Thyroid gland (tissue), 4 donors: ENCODE measurements around the gene IFRD1. TPM values are rescaled to one million over a fixed set of nuclear protein-coding genes. Genes with fewer than 3 reads are reported as not detected.

Experiments used
- DNase-seq, 2 donors: peaks; one replicate each; pipeline ENCODE4 v3.0.0-alpha.2; 2019
- H3K27ac ChIP-seq, 3 donors: fragments of 200-600 bp; sonication (generic); 1 replicate in 2 of 3; 2 replicates in 1 of 3; pipeline ENCODE4 v1.5.1; 2016 to 2019; ENCODE audit warnings: mild to moderate bottlenecking in 1 of 3, moderate library complexity in 1 of 3
- H3K27me3 ChIP-seq: fragments of 200-600 bp; sonication (generic); one replicate; pipeline ENCODE4 v1.5.1; 2019
- H3K36me3 ChIP-seq, 2 donors: fragments of 200-600 bp; sonication (generic); one replicate each; pipeline ENCODE4 v1.5.1; 2016 to 2019
- H3K4me1 ChIP-seq, 2 donors: fragments of 200-600 bp; sonication (generic); one replicate each; pipeline ENCODE4 v1.5.1; 2017 to 2019
- H3K4me3 ChIP-seq, 3 donors: fragments of 200-600 bp; sonication (generic); replicated peaks in 1 of 3; 1 replicate in 2 of 3; 2 replicates in 1 of 3; pipeline ENCODE4 v1.5.1; 2016; ENCODE audit warnings: mild to moderate bottlenecking in 1 of 3
- H3K9me3 ChIP-seq: fragments of 200-600 bp; sonication (generic); one replicate; pipeline ENCODE4 v1.5.1; 2017
- CTCF ChIP-seq, 6 experiments: fragments of 200-600 bp in 3 of 6; fragments of 450-650 bp in 3 of 6; sonication (generic) in 3 of 6; IDR thresholded peaks; one replicate each; pipeline ENCODE4 v1.5.1; 2016 to 2019; ENCODE audit warnings: antibody characterized with exemption in 6 of 6, mild to moderate bottlenecking in 2 of 6, inconsistent platforms in 1 of 6, moderate library complexity in 1 of 6
- POLR2A ChIP-seq, 2 donors: fragments of 450-650 bp; IDR thresholded peaks; one replicate each; pipeline ENCODE4 v1.6.1; 2017; ENCODE audit warnings: antibody characterized with exemption in 2 of 2, mild to moderate bottlenecking in 2 of 2, moderate library complexity in 1 of 2
- WGBS, 2 donors: methylation state at CpG; one replicate each; pipeline ENCODE4 v1.1.5; 2017; 5-methylcytosine and 5-hydroxymethylcytosine counted together
- intact Hi-C: fragments of 100-400 bp; cut with DNase I; formaldehyde crosslinking; loops from one replicate; pipeline ENCODE4 v1.15.1; 2023
- total RNA-seq, 4 donors: library from RNA; depleted of rRNA; stranded (reverse); fragments of >200 nt; gene quantifications; one replicate each; pipeline ENCODE4 v1.2.3, GENCODE V29; 2016

IFRD1 gene
- total RNA-seq, 4 donors from 2014 or later, result 34.5 to 84.8 (median 57.1) TPM

- no peaks in the 10 kb centered on the region for H3K9me3 ChIP-seq
- no peaks in the 10 kb centered on the region for H3K4me1 ChIP-seq
- DNase-seq, result no peak
- H3K36me3 ChIP-seq, result peaks cover 44 to 47% of the 10 kb centered on the region in 2 donors
- intact Hi-C loops, result no loop called here
- H3K27me3 ChIP-seq, result no peaks in the 10 kb centered on the region
- TF ChIP-seq POLR2A (IDR thresholded peaks at IDR 0.05), result no peak
- TF ChIP-seq CTCF (IDR thresholded peaks at IDR 0.05), result no peak
- H3K27ac ChIP-seq, result no peak overlapping the region
- 84 to 96% methylated on average over 4 of the region's 4 CpGs for WGBS, 2 donors
- H3K4me3 ChIP-seq, result no peak overlapping the region
These were observed 17.6 kb downstream of the IFRD1 start for GRCh38 chr7:112467867-112468266.

- intact Hi-C loops, result no loop called here
These were observed 19.9 kb downstream of the IFRD1 start for GRCh38 chr7:112470194-112470593.

GRCh38 chr7:112476390-112477052, 26.3 kb downstream of the IFRD1 start:
- peaks cover 0 to 2% of the 10 kb centered on the region in 2 donors for H3K4me1 ChIP-seq
- WGBS, 2 donors, result 97 to 99% methylated on average over 8 of the region's 8 CpGs
- peaks cover 19 to 27% of the 10 kb centered on the region in 2 donors for H3K36me3 ChIP-seq
- no peak overlapping the region for H3K4me3 ChIP-seq
- no peak overlapping the region for H3K27ac ChIP-seq
- intact Hi-C loops, result no loop called here
- no peaks in the 10 kb centered on the region for H3K27me3 ChIP-seq
- no peaks in the 10 kb centered on the region for H3K9me3 ChIP-seq
- no peak for DNase-seq
- TF ChIP-seq CTCF (IDR thresholded peaks at IDR 0.05), result no peak
- TF ChIP-seq POLR2A (IDR thresholded peaks at IDR 0.05), result no peak

More at GRCh38 chr7:112470194-112470593, 19.9 kb downstream of the IFRD1 start:
- no peak overlapping the region for H3K27ac ChIP-seq
- WGBS, 2 donors, result 69 to 82% methylated on average over 4 of the region's 4 CpGs
- no peak for DNase-seq
- no peak overlapping the region for H3K4me3 ChIP-seq
- TF ChIP-seq POLR2A (IDR thresholded peaks at IDR 0.05) (no peak), CTCF (IDR thresholded peaks at IDR 0.05) (no peak)
- H3K9me3 ChIP-seq, result no peaks in the 10 kb centered on the region
- H3K27me3 ChIP-seq, result no peaks in the 10 kb centered on the region
- peaks cover 43 to 44% of the 10 kb centered on the region in 2 donors for H3K36me3 ChIP-seq
- H3K4me1 ChIP-seq, result no peaks in the 10 kb centered on the region

- H3K4me3 ChIP-seq, result no peak overlapping the region
- peaks cover 0 to 7% of the 10 kb centered on the region in 2 donors for H3K36me3 ChIP-seq
- H3K9me3 ChIP-seq, result no peaks in the 10 kb centered on the region
- peaks cover 0 to 11% of the 10 kb centered on the region in 2 donors for H3K4me1 ChIP-seq
- DNase-seq, result no peak
- H3K27me3 ChIP-seq, result no peaks in the 10 kb centered on the region
- TF ChIP-seq POLR2A (IDR thresholded peaks at IDR 0.05) (no peak), CTCF (IDR thresholded peaks at IDR 0.05) (no peak)
- intact Hi-C loops, result no loop called here
- WGBS, 2 donors, result 79 to 83% methylated on average over 2 of the region's 2 CpGs
- H3K27ac ChIP-seq, result peak overlapping the region in 2 of 3 donors; percentile 8 to 13
These were observed 31.0 kb downstream of the IFRD1 start for GRCh38 chr7:112481121-112481736.
